ENCODE measurements around the gene TIMM9. TPM values are rescaled to one million over a fixed set of nuclear protein-coding genes. Genes with fewer than 3 reads are reported as not detected.
A peak's percentile ranks its signal among the peaks of the same experiment; 100 is the strongest.
"Not testable (repeated sequence)": the region's sequence is repeated elsewhere in the genome, so short reads cannot be mapped to it uniquely, and the experiment has no call there.

TIMM9 gene
- total RNA-seq, 2 donors from 2014 or later: 35.4 to 84.5 TPM

DNA sequence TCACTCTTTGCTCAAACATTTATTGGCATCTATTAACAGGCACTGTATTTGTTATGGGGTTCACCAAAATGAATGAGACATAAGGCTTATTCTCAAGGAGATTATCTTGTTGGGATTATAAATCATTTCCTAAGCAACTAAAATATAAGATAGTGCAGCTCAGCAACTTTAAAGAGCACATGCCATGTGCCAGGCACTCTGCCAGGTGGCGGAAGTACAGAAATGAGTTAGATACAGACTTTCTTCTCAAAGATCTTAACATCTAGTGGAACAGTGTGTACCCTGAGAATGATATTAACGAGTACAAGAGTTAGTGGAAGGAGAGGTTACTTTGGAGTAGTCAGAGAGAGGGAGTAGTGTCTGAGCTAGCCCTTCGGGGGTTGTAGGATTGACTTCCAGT, 60.0 kb downstream of the TIMM9 start:
- Histone ChIP-seq H3K4me1 (no peaks in the 10 kb centered on the region), H3K4me3 (no peak overlapping the region), H3K9me3 (no peaks in the 10 kb centered on the region), H3K27me3 (no peaks in the 10 kb centered on the region), H3K36me3 (peaks cover 67% of the 10 kb centered on the region), H3K27ac (no peak overlapping the region)
- TF ChIP-seq, protein P1, sequence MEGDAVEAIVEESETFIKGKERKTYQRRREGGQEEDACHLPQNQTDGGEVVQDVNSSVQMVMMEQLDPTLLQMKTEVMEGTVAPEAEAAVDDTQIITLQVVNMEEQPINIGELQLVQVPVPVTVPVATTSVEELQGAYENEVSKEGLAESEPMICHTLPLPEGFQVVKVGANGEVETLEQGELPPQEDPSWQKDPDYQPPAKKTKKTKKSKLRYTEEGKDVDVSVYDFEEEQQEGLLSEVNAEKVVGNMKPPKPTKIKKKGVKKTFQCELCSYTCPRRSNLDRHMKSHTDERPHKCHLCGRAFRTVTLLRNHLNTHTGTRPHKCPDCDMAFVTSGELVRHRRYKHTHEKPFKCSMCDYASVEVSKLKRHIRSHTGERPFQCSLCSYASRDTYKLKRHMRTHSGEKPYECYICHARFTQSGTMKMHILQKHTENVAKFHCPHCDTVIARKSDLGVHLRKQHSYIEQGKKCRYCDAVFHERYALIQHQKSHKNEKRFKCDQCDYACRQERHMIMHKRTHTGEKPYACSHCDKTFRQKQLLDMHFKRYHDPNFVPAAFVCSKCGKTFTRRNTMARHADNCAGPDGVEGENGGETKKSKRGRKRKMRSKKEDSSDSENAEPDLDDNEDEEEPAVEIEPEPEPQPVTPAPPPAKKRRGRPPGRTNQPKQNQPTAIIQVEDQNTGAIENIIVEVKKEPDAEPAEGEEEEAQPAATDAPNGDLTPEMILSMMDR (IDR thresholded peaks at IDR 0.05): no peak
- DNase-seq (ENCODE audit: low spot score): no peak

DNA sequence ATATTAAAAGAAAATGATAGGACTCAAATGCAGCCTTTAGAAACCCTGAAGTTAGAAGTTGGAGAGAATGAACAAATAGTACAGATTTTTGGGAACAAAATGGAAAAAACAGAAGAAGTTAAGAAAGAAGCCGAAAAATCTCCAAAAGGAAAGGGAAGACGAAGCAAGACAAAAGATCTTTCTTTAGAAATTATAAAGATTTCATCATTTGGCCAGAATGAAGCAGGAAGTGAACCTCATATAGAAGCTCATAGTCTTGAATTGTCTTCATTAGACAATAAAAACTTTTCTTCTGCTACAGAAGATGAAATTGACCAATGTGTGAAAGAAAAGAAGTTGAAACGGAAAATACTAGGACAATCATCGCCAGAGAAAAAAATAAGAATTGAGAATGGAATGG, 63.0 kb downstream of the TIMM9 start:
- Histone ChIP-seq H3K27ac (no peak overlapping the region), H3K9me3 (no peaks in the 10 kb centered on the region), H3K4me3 (no peak overlapping the region), H3K27me3 (no peaks in the 10 kb centered on the region), H3K36me3 (peaks cover 80% of the 10 kb centered on the region), H3K4me1 (no peaks in the 10 kb centered on the region)
- DNase-seq (ENCODE audit: low spot score): no peak
- TF ChIP-seq, protein P1 (IDR thresholded peaks at IDR 0.05): no peak

DNA sequence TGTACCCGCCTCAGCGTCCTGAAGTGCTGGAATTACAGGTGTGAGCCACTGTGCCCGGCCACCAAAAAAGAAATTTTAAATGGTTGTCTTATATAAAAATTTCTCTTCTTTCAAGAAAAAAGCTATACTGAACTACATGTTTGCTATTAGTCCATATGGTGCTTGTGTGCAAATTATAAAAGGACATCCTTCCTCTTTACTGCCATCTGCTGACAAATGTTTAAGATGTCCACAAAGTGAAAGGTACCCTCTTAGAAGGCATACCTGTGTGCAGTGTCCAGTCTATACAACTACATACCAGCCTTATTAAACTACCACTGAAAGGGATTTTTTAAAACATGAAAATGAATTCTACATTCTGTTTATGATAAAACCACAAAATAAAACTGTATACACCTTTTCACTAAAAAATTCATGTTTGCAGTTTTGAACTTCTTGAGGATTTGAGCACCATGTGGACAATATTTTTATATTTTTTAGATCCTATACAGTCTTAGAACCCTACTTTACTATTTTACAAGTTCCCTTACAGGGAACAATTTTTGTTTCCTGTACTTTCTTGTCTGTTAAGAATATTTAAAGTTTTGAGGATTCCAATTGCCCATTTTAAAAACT, 64.4 kb downstream of the TIMM9 start:
- TF ChIP-seq, protein P1 (IDR thresholded peaks at IDR 0.05): peak; percentile 15 to 40
- Histone ChIP-seq H3K27me3 (no peaks in the 10 kb centered on the region), H3K9me3 (no peaks in the 10 kb centered on the region), H3K36me3 (peaks cover 68% of the 10 kb centered on the region), H3K4me1 (no peaks in the 10 kb centered on the region), H3K27ac (no peak overlapping the region), H3K4me3 (no peak overlapping the region)
- no peak for DNase-seq (ENCODE audit: low spot score)

DNA sequence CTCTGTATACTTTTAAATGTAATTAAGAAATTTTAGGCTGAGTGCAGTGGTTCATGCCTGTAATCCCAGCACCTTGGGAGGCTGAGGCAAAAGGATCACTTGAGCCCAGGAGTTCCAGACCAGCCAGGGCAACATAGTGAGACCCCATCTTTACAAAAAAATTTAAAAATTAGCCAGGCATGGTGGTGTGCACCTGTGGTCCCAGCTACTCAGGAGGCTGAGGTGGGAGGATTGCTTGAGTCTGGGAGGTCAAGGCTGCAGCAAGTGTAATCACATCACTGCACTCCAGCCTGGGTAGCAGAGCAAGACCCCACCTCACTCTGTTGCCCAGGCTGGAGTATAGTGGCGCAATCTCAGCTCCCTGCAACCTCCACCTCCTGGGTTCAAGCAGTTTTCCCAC, 65.1 kb downstream of the TIMM9 start:
- H3K27ac ChIP-seq; H3K4me3 ChIP-seq; H3K4me1 ChIP-seq; H3K27me3 ChIP-seq; DNase-seq (ENCODE audit: low spot score); H3K9me3 ChIP-seq: not testable (repeated sequence)
- H3K36me3 ChIP-seq: peaks cover 62% of the 10 kb centered on the region

Other genes starting within 250 kb of the TIMM9 start
- 100 to 1,000 TPM in 1 of 2 donors, 10 to 100 TPM in 1; 55.3 to 109 TPM for gene ACTR10, start 227.4 kb downstream of the TIMM9 start, total RNA-seq
- gene PSMA3, start 182.7 kb downstream of the TIMM9 start, total RNA-seq: 10 to 100 TPM; 78.9 to 85.3 TPM
- gene ARID4A, start 129.0 kb downstream of the TIMM9 start, total RNA-seq: 10 to 100 TPM in 1 of 2 donors, 1 to 10 TPM in 1; 9.5 to 12.7 TPM
- not detected for gene TOMM20L, start 31.6 kb downstream of the TIMM9 start, total RNA-seq
- 10 to 100 TPM in 1 of 2 donors, 1 to 10 TPM in 1; 8.9 to 11.9 TPM for gene KIAA0586, start 188 bp upstream of the TIMM9 start, total RNA-seq
- gene DACT1, start 210.4 kb upstream of the TIMM9 start, total RNA-seq: 10 to 100 TPM in 1 of 2 donors, 1 to 10 TPM in 1; 3.5 to 21.2 TPM

Measured in right atrium auricular region (tissue), 2 donors.